AG09309 (cell line): ENCODE measurements around the gene GLB1L3.
"Not testable (repeated sequence)": the region's sequence is repeated elsewhere in the genome, so short reads cannot be mapped to it uniquely, and the experiment has no call there.

Experiments
- DNase-seq: peaks from one replicate; pipeline ENCODE4 v3.0.0-alpha.2; 2010; ENCODE audit warnings: low read depth
- H3K4me3 ChIP-seq: 2 replicates; pipeline ENCODE4 v1.5.1; 2011; ENCODE audit warnings: mild to moderate bottlenecking, low read depth, low read length, moderate library complexity; ENCODE audit not compliant: control insufficient read depth
- TF ChIP-seq, protein P1 (sequence below): IDR thresholded peaks from 2 replicates; pipeline ENCODE4 v1.5.1; 2011; ENCODE audit warnings: mild to moderate bottlenecking, low read depth, low read length, inconsistent platforms; ENCODE audit not compliant: insufficient read depth, control insufficient read depth; ENCODE audit errors: missing control alignments

GLB1L3 gene

GRCh38 chr11:134341805-134342571 lies 65.8 kb downstream of the GLB1L3 start:
- no peak overlapping the region for H3K4me3 ChIP-seq
- no peak for DNase-seq
- TF ChIP-seq, protein P1, sequence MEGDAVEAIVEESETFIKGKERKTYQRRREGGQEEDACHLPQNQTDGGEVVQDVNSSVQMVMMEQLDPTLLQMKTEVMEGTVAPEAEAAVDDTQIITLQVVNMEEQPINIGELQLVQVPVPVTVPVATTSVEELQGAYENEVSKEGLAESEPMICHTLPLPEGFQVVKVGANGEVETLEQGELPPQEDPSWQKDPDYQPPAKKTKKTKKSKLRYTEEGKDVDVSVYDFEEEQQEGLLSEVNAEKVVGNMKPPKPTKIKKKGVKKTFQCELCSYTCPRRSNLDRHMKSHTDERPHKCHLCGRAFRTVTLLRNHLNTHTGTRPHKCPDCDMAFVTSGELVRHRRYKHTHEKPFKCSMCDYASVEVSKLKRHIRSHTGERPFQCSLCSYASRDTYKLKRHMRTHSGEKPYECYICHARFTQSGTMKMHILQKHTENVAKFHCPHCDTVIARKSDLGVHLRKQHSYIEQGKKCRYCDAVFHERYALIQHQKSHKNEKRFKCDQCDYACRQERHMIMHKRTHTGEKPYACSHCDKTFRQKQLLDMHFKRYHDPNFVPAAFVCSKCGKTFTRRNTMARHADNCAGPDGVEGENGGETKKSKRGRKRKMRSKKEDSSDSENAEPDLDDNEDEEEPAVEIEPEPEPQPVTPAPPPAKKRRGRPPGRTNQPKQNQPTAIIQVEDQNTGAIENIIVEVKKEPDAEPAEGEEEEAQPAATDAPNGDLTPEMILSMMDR = no peak

DNA sequence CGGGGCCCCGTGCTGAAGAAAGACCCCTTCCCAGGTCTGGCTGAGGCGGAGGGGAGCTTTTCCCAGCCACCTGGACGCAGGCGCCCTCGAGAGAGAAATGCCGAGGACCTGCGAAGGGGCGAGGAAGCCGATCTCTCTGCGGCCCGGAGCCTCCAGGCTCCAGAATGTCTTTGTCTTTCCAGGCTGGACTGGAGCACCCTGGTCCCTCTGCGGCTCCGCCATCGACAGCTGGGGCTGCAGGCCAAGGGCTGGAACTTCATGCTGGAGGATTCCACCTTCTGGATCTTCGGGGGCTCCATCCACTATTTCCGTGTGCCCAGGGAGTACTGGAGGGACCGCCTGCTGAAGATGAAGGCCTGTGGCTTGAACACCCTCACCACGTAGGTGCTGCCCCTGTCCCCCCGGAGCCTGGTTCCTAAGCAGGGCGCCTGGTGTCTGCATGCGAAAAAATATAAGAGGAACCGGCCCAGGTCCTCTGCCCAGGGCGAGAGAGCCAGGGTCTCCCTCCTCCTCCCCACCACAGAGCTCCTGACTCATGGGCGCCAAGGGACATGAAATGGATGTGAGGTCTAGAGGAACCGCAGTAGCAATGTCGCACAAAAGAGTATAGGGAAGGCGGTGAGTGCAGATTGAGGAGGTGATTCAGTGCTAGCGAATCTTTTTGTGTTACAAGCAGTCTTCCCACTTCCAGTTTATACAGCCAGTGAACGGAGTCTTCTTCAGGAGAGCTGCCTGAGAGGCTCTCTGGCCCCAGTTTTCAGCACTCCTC lies 66.6 kb downstream of the GLB1L3 start:
- TF ChIP-seq, protein P1 = no peak
- no peak overlapping the region for H3K4me3 ChIP-seq
- no peak for DNase-seq

DNA sequence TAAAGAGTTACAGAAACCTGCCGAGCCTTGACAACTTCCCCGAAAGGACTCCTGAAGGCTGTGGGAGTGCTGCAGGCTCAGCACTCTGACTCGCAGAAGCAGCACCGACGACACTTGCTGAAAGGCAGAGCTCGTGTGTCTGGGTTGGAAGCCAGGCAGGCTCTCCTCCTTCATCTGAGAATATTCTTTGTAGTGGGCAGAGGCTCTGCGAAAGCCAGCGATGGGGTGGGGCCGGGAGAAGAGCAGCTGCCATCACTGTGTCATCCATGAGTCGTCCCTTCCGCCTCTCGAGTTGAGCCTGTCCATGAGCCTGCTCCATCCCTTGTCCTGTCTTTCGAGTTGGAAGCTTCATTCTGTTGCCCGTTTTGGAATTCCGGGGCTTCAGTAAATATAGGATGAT lies 67.5 kb downstream of the GLB1L3 start:
- H3K4me3 ChIP-seq = no peak overlapping the region
- TF ChIP-seq, protein P1 = no peak
- no peak for DNase-seq

- DNase-seq, H3K4me3 ChIP-seq: not testable (repeated sequence)
Observed at GRCh38 chr11:134344497-134345236, 68.5 kb downstream of the GLB1L3 start.

DNA sequence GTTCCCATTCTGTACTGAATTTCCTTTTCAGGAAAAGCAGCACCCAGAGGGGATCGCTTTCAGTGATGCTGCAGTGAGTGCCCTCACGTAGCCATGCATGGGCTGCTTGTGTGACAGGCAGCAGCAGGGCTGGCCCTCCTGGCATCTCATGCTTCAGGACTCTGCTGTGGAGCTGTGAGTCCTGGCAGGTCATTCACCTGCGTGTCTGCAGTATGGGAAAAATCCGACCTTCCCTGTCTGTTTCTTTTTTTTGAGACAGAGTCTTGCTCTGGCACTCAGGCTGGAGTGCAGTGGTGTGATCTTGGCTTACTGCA lies 69.0 kb downstream of the GLB1L3 start:
- no peak for DNase-seq
- no peak overlapping the region for H3K4me3 ChIP-seq
- TF ChIP-seq, protein P1 = no peak

- DNase-seq = no peak
- TF ChIP-seq, protein P1 = no peak
- H3K4me3 ChIP-seq = no peak overlapping the region
Observed at GRCh38 chr11:134346101-134346975, 70.2 kb downstream of the GLB1L3 start.
